Fibroblast of gingiva (primary cell): ENCODE results near the gene RCVRN.

Source experiments
- DNase-seq: peaks from one replicate; pipeline ENCODE4 v3.0.0-alpha.2; 2011; ENCODE audit warnings: low read depth

Gene RCVRN

DNA sequence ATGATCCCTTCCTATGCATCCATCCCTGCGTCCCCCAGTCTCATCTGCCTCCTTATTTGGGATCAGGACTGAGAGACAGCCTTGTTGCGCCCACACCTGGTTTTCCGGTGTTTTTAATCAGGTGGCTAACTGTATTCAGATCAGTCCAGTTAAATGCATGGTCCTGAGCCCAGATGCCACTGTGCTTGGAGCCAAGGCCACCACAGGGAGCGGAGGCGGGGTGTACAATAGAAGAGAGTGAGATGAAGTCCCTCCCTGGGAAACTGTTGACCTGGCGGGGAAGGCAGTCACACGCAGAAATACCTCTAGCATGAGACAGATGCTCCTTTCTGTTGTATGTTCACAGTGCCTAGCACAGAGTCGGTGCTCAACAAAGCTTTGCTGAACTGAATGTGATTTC is 6.3 kb downstream of the RCVRN start:
- no peak for DNase-seq

DNA sequence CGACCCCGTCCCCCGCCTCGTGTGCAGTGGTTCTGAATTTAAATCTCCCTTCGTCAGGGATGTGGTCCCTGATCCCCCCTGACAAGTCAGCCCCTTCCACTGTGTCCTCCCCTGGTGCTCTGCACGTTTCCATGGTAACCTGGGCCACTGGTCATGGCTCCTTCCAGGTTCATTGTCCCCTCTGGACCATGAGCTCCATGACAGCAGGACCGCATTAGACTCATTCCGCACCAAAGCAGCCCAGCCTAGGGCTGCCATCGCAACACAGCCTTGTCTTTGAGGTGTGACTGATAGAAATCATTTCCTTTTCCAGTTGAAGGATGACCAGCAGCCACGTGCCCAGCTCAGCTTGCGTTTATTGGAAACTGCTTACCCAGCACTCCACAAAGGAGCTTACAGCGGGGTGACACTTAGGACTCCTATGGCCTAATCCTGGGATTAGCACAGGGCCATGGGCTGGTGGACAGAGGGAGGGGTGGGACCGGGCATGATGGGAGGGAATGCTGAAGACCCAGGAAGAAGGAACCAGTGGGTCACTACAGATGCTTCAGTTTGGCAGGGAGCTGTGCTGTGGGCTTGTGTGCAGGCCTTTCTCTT is 7.6 kb downstream of the RCVRN start:
- no peak for DNase-seq

DNA sequence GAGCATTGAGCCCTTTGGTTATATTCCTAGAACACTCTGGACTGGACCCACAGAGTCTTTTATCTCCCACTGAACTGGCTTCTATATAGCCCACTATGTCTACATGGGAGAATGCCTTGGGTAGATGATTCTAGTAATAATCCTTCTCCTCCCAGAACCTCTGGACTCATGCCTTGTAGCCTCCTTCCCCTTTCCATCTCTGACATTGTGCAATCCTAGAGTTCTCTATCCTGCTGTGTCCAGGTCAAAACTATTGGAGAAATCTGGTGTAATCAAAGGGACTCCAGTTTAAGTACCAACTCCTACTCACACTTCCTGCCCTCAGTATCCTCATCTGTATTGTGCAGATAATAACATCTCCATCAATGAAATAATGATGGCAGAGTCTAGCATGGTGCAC is 9.1 kb downstream of the RCVRN start:
- DNase-seq, result no peak

DNA sequence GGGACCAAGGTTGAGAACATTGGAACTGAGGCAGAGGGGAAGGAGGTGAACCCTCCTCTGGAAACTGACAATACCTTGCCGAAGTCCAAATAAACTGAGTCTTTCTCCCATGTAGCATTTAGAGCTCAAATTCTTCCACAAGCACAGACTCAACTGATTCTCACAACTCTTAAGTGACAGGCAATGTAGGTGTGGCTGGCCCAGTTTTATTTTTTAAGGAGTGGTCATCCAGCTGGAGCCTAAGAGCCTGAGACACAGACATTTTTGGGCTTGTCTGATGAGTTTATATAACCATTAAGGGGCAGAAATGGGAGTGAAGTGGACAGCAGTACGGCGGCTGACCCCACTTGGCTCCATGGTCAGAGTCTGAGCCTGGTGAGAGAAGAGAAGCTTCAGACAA is 10.8 kb downstream of the RCVRN start:
- no peak for DNase-seq

DNA sequence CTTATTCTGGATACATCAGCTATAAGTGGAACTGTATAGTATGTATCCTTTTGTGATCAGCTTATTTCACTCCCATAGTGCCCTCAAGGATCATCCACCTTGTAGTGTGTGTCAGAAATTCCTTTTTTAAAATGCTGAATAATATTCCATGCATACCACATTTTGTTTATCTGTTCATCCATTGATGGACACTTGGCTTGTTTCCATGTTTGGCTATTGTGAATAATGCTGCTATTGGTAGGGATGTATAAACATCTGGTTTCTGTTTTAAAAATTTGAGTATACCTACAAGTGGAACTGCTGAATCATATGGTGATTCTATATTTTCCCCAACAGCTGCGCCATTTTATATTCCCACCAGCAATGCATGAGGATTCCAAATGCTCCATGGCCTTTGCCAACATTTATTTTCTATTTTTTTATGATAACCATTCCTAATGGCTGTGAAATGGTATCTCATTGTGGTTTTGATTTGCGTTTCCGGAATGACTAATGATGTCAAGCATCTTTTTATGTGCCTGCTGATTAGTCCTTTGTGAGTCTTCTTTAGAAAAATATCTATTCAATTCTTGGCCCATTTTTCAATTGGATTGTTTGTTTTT is 11.6 kb downstream of the RCVRN start:
- no peak for DNase-seq

DNA sequence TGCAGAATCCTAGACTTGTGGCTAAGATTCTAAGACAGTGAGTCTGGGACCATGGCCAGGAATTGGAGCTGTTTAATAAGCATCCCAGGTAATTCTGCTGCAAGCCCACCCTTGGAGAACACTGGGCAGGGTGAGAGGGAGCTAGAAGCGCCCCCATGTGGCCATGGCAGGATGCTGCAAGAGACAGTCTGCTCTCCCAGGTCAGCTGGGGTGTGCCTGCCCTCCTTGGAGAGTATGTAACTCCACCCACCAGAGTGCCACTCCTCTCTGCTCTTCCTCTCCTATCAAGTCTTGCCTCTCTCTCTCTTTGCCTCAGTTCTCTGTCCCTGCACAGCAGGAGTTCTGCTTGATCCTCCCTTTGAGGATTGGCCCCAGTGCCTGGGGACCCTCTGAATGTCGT is 14.9 kb downstream of the RCVRN start:
- no peak for DNase-seq

DNA sequence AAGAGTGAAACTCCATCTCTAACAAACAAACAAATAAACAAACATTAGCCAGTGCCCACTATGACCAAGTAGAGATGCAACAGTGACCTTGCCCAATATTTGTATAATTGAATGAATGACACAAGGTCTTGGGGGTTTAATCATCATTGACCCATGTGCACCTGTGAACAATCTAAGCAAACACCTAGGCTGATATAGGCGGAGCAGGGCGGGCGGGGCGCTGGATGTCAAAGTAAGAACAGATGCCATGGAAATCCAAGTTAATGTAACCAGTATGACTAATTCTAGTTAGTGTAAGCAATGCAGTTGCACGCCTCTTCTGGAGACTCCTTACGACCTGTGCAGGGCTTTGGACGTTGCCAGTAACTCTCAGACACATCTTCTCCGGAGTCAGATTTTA is 17.6 kb downstream of the RCVRN start:
- no peak for DNase-seq

DNA sequence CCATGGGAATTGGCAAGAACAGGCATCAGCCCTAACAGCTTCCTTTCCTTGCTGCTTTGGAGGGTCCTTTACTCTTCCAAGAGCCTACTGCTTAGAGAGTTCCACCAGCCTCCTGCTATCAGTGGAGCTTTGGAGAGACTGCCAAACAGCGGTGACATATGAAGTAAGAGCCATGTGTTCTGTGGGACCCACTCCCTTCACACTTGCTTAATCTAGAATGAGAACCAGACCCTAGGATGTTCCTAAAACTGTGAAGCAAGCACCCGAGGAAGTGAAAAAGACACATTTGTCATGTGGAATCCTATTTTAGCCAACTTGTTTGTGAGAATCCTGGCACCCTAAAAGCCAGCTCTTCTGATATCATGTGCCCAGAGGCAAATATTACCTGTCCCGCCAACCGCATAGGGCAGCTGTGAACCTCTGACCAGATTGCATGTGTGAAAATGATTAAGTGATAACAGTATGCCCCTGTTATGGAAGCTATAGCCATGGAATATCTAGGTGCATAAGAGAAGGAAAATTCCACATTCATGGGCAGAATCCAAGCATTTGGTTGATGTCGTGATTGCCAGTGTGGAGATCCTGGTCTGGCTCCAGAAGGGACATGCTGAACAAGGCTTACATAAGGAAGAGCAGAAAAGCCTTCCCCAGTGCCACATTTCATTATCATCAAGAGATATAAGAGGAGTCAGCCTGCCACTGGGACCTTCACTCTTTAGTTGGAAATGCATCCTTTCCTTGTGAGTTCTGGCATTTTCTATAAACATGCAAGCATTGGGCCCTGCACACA is 18.7 kb downstream of the RCVRN start:
- no peak for DNase-seq

DNA sequence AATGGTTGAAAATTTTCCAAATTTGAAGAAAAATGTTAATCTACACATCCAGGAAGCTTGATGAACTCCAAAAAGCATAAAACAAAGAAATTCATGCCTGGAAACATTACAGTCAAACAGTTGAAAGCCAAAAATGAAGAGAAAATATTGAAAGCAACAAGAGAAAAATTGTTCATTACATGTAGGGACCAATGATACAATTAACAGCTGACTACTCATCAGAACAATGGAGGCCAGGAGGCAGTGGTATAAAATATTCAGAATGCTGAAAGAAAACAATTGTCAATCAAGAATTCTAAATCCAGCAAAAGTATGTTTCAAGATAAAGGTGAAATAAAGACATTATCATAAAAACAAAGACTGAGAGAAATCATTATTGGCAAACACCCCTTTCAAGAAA is 21.6 kb downstream of the RCVRN start:
- DNase-seq, result no peak

DNA sequence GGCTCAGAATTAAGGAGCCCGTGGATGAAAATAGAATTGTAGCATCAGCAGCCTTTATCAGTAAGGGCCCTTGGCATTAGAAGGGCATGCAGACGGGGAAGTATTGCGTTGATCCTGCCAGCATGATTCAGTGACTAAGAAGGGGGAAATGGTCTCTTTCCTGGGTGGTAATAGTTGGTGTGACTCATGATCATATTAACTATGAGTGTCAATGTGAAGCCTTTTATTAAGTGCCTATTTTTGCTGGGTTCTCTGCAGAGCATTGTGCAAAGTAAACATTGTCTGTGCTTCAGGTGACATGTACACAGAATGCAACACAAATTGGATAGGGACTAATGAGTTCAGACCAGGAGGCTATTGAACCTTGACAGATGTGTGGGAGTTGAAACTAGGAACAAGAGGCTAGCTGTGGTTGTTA is 24.5 kb downstream of the RCVRN start:
- no peak for DNase-seq

DNA sequence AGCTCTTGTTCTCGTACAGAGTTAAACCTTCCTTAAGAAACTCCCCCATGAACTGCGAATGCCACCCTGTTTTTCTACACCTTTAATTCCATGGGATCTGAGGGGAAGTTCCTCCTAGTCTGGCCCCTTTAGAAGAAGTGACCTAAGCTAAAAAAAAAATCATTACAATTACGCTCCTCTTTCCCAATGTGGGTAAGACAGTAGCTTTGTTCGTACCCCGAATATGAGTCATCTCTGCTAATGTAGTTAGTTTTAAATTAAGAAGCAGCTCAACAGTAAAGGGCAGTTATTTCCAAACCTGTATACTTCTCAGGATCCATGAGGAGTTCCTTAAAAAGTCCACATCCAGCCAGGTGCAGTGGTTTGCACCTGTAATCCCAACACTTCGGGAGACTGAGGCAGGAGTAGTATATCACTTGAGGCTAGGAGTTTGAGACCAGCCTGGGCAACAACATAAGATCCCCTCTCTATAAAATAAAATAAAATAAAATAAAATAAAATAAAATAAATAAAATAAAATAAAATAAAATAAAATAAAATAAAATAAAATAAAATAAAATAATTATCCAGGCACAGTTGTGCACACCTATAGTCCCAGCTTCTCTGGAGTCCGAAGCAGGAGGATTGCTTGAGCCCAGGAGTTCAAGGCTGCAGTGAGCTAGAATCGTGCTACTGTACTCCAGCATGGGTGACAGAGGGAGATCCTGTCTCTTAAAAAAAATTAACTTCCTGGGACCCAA is 26.1 kb downstream of the RCVRN start:
- DNase-seq, result no peak

DNA sequence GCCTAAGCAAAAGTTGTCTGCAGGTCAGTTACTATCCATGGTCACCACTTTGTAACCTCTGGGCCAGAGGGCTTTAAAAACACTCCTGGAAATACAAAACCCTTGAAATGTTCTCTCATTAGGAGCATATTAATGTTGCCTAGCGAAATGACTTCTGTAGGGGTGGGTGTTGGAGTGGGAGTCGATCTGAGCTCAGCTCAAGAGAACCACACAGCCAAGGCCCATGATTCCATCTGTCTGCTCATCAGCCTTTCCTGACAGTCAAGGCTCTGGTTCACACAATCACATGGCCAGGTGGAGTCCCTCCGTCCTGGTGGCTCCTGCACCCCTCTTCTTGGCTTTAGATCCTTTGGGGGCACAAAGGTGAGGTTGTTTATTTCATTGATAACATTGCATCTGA is 26.7 kb downstream of the RCVRN start:
- DNase-seq, result no peak

DNA sequence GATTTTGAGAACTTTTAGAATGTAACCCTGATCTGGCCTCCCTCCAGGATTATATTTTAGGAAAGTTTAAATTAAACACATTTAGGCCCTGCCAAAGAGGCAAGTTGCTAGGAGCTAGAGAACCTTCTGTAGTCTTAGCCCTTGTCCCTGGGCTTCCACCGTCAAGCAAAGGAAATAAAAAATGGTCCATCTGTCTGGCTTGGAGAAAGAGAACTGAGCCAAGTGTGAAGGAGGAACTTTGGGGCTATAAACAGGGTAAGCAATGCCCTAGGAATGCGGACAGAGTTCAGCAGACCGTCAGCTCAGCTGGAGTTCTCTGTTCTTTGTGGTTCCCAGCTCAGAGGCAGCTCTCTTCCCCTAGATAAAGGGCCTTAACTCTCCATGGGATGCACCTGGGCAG is 29.6 kb downstream of the RCVRN start:
- no peak for DNase-seq

DNA sequence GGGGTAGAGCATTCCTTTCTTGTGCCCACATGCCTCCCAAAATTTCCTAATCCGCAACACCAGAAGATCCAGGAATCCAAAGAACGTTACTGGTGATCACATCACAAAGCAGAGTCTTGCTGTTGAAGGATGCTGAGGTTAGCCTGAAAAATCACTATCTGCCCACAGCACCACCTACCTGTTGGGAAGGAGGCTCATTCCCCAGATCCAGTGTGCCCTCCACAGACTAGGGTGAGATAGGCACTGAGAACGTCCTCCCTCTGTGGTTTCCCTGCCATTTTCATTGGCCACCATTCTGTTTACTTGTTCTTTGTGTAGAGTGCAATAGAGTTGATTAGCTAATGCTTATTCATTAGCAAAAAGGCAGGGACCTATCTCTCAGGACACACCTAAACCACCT is 30.3 kb downstream of the RCVRN start:
- DNase-seq, result no peak

DNA sequence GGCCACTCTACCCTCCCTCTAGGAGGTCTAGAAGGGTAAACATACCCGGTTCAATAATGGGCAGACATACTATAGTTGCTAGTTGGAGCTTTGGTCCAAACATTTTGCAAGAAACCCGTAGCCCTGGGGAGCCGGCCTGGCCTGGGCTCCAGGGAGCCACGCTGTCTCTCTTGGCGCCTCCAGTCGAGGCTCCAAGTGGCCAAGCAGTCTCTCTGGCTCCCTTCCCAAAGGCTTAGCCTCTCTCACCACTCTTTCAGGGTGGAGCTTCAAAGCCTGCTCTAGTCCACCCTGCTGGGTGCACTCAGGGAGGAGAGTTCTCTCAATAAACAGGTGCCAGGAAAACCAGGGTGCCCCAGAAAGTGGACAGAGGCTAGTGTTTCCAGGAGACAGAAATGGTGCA is 32.2 kb downstream of the RCVRN start:
- DNase-seq, result no peak

DNA sequence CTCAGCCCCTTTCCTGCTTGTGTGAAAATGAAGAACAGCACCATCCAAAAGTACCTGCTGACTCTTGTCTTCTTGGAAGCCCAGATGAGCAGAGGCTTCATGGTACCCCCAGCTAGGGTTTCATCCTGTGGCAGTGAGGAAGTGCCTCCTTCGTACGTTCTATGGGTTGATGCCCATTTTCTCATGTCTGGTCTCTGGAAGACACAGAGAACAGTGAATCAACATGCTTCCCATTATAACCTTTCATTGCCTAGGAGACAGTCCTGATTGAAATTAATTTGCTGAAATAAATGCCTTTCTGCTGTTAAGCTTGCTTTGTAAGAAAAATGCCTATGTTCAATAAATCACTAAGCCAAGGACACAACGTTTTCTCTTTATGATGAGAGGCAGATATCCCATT is 36.5 kb downstream of the RCVRN start:
- DNase-seq, result no peak

DNA sequence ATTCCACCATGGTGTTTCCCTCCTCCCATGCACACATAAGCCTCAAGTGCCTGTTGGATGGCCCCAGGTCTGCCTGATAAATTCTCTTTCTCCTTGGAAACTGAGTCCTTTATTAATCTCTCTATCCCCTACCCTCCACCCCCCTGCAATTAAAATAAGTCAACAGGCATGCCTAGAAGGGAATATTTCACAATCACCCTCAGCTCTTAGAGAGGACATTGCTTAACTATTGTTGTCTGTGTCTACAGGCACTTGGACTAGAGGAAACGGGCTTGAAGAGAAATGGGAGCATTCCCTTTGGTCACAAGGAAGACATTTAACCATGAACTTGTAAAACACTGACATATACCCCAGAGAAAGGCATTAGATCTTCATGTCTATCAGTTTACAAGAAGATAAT is 39.5 kb downstream of the RCVRN start:
- DNase-seq, result no peak

DNA sequence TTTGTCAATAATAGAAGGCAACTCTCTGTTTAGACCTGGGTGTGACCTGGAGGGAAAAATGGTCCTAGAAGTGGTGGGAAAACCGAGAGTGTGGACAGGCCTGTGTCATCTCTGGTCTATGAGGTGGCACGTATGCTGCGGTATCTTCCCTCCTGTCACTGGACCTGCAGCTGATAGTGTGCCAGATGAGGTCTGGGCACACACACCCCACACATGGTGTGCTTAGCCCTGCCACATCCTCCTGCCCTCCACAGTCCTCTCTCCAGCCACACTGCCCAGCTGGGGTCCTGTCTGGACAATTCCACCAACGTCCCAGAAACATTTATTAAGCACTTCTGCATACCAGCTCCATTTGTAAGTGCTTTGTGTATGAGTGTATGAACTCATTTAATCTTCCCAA is 42.1 kb downstream of the RCVRN start:
- DNase-seq, result no peak

DNA sequence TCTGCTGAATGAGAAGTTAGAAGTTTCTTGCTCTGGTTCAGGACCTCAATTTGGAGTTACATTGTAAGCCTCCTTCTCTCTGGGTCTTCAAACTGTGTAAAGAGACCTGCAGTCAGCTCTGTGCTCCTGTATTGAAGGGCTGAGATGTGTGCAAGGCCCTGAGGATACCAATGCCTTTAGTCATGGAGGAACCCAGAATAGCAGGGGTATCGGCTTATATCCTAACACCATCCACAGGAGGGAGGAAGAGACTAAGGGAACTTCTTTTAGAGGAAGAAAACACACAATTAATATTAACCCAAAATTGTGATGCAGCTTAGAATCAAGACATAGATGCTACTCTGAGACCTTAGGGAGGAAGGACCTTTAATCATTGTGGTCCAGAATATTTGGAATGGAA is 42.9 kb downstream of the RCVRN start:
- DNase-seq, result no peak

DNA sequence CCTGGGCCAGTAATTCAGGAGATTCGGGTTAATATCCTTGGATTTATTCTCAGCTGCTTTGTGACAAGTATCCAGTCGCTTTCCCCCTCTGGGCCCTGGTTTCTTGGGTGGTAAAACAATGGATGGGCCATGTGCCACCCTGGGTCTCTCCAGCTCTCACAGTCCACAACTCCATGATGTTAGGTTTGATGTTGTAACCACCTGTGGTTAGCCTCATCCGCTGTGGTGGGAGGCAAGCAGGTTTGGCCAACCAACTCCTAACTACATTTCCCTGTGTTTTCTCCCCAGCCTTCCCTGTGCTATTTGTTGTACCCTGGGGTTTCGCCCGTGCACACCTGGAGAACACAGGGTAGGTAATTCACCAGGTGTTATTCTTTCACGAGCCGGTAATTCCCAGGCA is 44.2 kb downstream of the RCVRN start:
- no peak for DNase-seq

DNA sequence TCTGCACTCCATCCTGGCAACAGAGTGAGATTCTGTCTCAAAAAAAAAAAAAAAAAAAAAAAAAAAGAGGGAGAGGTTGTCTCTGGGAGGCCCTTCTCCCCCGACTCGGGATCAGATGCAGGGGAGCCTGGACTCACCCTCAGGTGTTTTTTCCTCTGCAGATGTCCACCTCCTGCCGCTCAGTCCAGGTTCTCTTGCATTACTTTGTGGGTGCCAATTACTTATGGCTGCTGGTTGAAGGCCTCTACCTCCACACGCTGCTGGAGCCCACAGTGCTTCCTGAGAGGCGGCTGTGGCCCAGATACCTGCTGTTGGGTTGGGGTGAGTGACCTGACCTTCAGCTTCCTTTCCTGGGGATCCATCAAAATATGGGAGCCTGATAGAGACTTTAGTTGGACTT is 45.3 kb downstream of the RCVRN start:
- DNase-seq, result no peak

DNA sequence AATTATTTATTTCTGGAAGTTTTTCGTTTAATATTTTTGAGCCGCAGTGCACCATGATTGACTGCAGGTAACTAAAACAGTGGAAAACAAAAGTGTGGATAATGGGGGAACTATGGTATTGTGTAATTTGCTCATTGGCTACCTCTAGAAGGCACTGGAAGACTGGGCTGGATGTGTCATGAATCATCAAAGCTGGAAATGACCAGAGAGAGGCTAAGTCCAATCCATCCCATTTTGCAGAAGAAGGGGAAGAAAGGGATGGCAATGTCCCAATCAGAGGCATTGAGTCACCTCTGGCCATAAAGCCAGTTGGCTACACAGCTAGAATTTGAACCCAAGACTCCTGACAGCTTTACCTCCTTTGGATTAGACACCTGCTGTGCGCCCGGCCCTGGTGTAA is 50.0 kb downstream of the RCVRN start:
- DNase-seq, result no peak

DNA sequence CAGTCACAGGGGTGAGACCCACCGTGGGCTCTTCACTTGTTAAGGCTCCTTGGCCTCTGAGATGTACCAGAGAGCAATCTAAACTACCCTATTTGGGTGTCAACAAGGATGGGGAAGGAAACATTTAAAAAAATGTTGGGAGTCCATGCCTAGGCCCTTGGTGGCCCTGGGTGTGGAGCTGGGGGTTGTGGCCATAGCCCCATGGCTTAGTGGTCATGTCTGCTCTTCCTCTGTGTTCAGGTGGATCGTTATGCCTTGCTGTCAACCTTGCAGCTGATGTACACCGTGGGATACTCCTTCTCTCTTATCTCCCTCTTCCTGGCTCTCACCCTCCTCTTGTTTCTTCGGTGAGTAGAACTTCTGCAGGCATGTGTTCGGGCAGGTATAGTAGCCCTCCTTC is 50.8 kb downstream of the RCVRN start:
- no peak for DNase-seq
